SU-DHL-6 (cell line): ENCODE results near the gene KDM5C.

Experiments used
- H2AFZ ChIP-seq: fragments of 200-600 bp; sonication (generic); 2 replicates; pipeline ENCODE4 v1.6.1; 2014; ENCODE audit warnings: low read depth, mild to moderate bottlenecking, moderate library complexity, mixed read lengths, antibody characterized with exemption, low read length; ENCODE audit not compliant: severe bottlenecking
- H3F3A ChIP-seq: fragments of 200-600 bp; shearing (Covaris generic); 2 replicates; pipeline ENCODE4 v1.6.0; 2016; ENCODE audit warnings: antibody characterized with exemption, mild to moderate bottlenecking; ENCODE audit not compliant: insufficient read depth
- H3K27ac ChIP-seq: fragments of 200-600 bp; sonication (generic); 2 replicates; pipeline ENCODE4 v1.5.1; 2016; ENCODE audit warnings: low read depth, mild to moderate bottlenecking, low read length, moderate library complexity, mixed read lengths
- H3K27me3 ChIP-seq: fragments of 200-600 bp; sonication (generic), shearing (Covaris generic); 2 replicates; pipeline ENCODE4 v1.6.0; 2014; ENCODE audit warnings: mild to moderate bottlenecking, low read length
- H3K36me3 ChIP-seq: fragments of 200-600 bp; sonication (generic); 2 replicates; pipeline ENCODE4 v1.6.1; 2014; ENCODE audit warnings: mild to moderate bottlenecking, low read length, mixed read lengths
- H3K4me2 ChIP-seq: fragments of 300-600, 200-600 bp; shearing (Covaris generic), sonication (generic); 2 replicates; pipeline ENCODE4 v1.6.0; 2014; ENCODE audit warnings: low read length, low read depth, mild to moderate bottlenecking; ENCODE audit not compliant: poor library complexity, severe bottlenecking
- H3K4me3 ChIP-seq: fragments of 200-600 bp; sonication (generic); 2 replicates; pipeline ENCODE4 v1.5.1; 2014; ENCODE audit warnings: antibody characterized with exemption, low read length, mild to moderate bottlenecking, mixed read lengths; ENCODE audit not compliant: insufficient read depth, poor library complexity, severe bottlenecking
- H3K79me2 ChIP-seq: fragments of 200-600 bp; sonication (generic); 2 replicates; pipeline ENCODE4 v1.6.1; 2014; ENCODE audit warnings: mild to moderate bottlenecking, low read length, moderate library complexity; ENCODE audit not compliant: insufficient read depth
- H3K9ac ChIP-seq: fragments of 200-600 bp; sonication (generic); 2 replicates; pipeline ENCODE4 v1.7.0; 2014; ENCODE audit warnings: mild to moderate bottlenecking, low read length
- H3K9me2 ChIP-seq: fragments of 200-600 bp; sonication (generic); replicated peaks from 2 replicates; pipeline ENCODE4 v1.6.1; 2014; ENCODE audit warnings: low read length; ENCODE audit not compliant: insufficient read depth
- H3K9me3 ChIP-seq: fragments of 200-600 bp; sonication (generic); 2 replicates; pipeline ENCODE4 v1.6.1; 2014; ENCODE audit warnings: low read length, mixed read lengths; ENCODE audit not compliant: insufficient read depth
- H4K20me1 ChIP-seq: fragments of 200-600 bp; sonication (generic); 2 replicates; pipeline ENCODE4 v1.6.1; 2014; ENCODE audit warnings: low read depth, mild to moderate bottlenecking, antibody characterized with exemption, low read length, moderate library complexity, mixed read lengths
- EZH2phosphoT487 ChIP-seq: fragments of 200-600 bp; sonication (generic), shearing (Covaris generic); conservative IDR thresholded peaks from 2 replicates; pipeline ENCODE4 v1.6.1; 2018; ENCODE audit warnings: mild to moderate bottlenecking, antibody characterized with exemption, low read length, moderate library complexity, mixed read lengths
- TF ChIP-seq, protein P1 (sequence below): fragments of 200-600 bp; sonication (generic); IDR thresholded peaks from one replicate; pipeline ENCODE4 v1.5.1; 2017; ENCODE audit warnings: antibody characterized with exemption, mild to moderate bottlenecking, low read length, moderate library complexity; ENCODE audit not compliant: insufficient read depth, poor library complexity, severe bottlenecking

The KDM5C gene

DNA sequence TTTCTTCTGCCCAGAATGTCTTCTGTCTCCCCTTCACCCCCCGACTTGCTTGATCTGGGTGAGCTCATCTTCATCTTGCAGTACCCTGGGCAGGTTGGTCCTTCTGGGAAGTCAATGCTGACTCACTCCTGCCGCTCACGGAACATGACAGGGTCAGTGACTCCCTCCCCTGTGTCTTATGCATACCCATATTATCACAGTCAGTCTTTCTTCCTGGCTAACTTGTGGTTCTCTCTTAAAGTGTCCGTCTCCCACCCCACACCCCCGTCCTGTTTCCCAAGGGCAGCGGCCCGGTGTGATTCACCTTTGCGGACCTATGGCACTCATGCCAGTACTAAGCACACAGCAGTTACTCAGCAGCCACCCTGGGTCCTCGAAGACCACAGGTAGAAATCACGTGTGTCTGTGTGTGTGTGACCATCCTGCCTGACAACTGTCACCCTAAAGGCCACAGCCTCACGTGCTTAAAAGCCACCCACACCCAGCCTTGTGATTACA is 38.6 kb upstream of the KDM5C start:
- Histone ChIP-seq H3K79me2 (no peaks in the 10 kb centered on the region), H3K27ac (no peak overlapping the region), H3K4me3 (no peak overlapping the region), H2AFZ (no peak overlapping the region), H3K36me3 (no peaks in the 10 kb centered on the region), H3K9ac (no peak overlapping the region), H3K4me2 (no peak overlapping the region), H4K20me1 (no peaks in the 10 kb centered on the region), H3F3A (no peaks in the 10 kb centered on the region), H3K27me3 (no peaks in the 10 kb centered on the region), H3K9me3 (no peaks in the 10 kb centered on the region), H3K9me2 (no peaks in the 10 kb centered on the region)
- TF ChIP-seq, protein P1, sequence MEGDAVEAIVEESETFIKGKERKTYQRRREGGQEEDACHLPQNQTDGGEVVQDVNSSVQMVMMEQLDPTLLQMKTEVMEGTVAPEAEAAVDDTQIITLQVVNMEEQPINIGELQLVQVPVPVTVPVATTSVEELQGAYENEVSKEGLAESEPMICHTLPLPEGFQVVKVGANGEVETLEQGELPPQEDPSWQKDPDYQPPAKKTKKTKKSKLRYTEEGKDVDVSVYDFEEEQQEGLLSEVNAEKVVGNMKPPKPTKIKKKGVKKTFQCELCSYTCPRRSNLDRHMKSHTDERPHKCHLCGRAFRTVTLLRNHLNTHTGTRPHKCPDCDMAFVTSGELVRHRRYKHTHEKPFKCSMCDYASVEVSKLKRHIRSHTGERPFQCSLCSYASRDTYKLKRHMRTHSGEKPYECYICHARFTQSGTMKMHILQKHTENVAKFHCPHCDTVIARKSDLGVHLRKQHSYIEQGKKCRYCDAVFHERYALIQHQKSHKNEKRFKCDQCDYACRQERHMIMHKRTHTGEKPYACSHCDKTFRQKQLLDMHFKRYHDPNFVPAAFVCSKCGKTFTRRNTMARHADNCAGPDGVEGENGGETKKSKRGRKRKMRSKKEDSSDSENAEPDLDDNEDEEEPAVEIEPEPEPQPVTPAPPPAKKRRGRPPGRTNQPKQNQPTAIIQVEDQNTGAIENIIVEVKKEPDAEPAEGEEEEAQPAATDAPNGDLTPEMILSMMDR: no peak

DNA sequence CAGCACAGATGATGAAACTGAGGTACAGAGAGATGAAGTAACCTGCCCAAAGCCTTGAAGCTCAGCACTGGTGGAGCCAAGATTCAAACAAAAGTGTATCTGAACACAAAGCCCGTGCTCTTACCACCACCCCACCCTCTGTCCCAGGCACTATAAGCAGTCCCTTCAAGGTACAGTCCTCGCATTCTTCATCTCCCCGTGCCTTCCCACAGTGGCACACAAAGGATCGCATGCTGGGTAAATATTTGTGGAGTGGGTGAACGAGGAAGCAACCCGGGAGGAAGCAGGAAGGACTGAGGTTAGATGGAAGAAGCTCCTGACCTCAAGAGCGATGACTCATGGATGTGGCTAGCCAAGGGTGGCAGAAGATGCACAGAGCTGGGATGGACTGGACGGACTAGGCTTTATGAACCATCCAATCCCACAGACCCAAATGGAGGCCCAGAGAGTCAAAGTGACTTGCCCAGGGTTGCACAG is 37.9 kb upstream of the KDM5C start:
- H3F3A ChIP-seq: no peaks in the 10 kb centered on the region
- H3K4me2 ChIP-seq: no peak overlapping the region
- no peaks in the 10 kb centered on the region for H3K36me3 ChIP-seq
- no peaks in the 10 kb centered on the region for H4K20me1 ChIP-seq
- no peak overlapping the region for H3K9ac ChIP-seq
- H3K79me2 ChIP-seq: no peaks in the 10 kb centered on the region
- H3K27me3 ChIP-seq: no peaks in the 10 kb centered on the region
- H2AFZ ChIP-seq: no peak overlapping the region
- H3K27ac ChIP-seq: no peak overlapping the region
- H3K9me2 ChIP-seq: no peaks in the 10 kb centered on the region
- H3K9me3 ChIP-seq: no peaks in the 10 kb centered on the region
- TF ChIP-seq, protein P1: no peak
- no peak for TF ChIP-seq EZH2phosphoT487
- H3K4me3 ChIP-seq: no peak overlapping the region

DNA sequence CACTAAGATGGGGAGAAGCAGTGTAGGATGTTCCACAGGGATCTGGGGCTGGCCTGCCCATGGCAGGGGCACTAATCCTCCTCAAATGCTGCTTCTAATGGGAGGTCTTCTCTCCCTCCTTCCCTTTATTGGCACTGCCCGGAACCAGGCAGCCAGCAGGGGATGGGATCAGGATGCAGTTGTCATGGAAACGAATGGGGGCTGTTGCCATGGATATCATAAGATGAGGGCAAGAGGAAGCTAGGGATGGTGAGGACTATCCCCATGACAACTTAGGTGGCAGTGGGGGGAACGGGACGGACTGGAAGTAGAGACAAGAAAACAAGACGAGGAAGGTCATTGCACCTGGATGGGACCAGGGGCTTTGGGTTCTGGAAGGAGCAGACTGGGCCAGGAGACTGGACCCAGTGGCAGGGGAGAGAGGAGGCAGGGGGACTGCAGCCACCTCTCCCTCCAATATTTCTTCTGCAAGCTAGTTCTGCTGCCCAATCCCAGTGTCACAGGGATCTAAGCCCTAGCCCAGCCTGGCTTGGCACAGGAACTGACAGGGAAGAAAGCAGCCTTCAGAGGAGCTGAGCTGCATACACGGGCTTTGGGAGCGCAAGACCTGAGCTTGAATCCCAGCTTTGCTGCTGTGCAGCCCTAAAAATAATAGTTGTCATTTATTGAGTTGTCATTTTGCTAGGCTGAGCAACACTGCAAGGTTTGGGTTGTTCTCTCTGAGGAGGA is 37.3 kb upstream of the KDM5C start:
- no peak overlapping the region for H3K4me2 ChIP-seq
- H3K27ac ChIP-seq: no peak overlapping the region

More for the DNA sequence above, 37.3 kb upstream of the KDM5C start:
- Histone ChIP-seq H3K27me3 (no peaks in the 10 kb centered on the region), H3F3A (no peaks in the 10 kb centered on the region), H3K9me3 (no peaks in the 10 kb centered on the region), H4K20me1 (no peaks in the 10 kb centered on the region), H3K36me3 (no peaks in the 10 kb centered on the region), H3K4me3 (no peak overlapping the region), H3K9me2 (no peaks in the 10 kb centered on the region), H3K79me2 (no peaks in the 10 kb centered on the region), H3K9ac (no peak overlapping the region), H2AFZ (no peak overlapping the region)
- no peak for TF ChIP-seq EZH2phosphoT487
- TF ChIP-seq, protein P1: no peak
